ENCODE data around the gene TMPRSS3. TPM values are rescaled to one million over a fixed set of nuclear protein-coding genes. Genes with fewer than 3 reads are reported as not detected.

The TMPRSS3 gene
- total and polyA plus RNA-seq, 9 of the 15 experiments (the other 6 are each of a cell fraction or from before 2014, with no cell fraction given) = 0.07 TPM; not detected in 8

DNA sequence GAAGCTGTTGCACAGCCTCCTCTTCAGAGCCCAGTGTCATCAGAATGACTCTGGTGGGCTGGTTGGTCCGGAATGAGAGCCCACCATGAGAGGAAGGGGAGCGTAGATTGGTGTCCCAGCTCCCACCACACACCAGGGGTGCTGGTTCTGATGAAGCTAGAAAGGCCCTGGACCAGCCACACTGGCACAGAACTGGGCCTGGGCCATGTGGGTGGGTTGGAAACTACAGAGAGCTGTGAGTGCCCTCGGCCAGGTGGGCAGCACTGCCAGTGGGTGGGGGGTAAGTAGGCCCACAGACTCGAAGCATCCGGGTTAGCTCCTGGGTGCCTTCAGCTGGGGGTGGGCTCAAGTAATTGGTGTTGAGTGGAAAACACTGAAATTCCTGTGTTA is 17.9 kb downstream of the TMPRSS3 start:
- intact Hi-C loops (cut with micrococcal nuclease) (no loop called here), in situ Hi-C loops (cut with MboI) (loop anchor here (5.0 kb wide), 1 partner anchor 69 kb away; no protein-coding TSS in a partner anchor)
- H3K4me1 ChIP-seq (replicated peaks in 1 of 2; ENCODE audit: control insufficient read depth in 2 of 2, insufficient read depth in 2 of 2, low read length in 2 of 2) = peaks cover 3 to 18% of the 10 kb centered on the region in 2 experiments; a peak in 3 of 5 replicates
- BruUV-seq (replicated peaks) = no TSS peak
- H3K9me3 ChIP-seq (replicated peaks; ENCODE audit: control insufficient read depth, insufficient read depth, low read depth, low read length) = no peaks in the 10 kb centered on the region
- H3K9me1 ChIP-seq (ENCODE audit: control insufficient read depth, insufficient read depth, low read length) = no peaks in the 10 kb centered on the region
- no peak for FAIRE-seq
- ChIA-PET CTCF (ENCODE audit: low intra/inter-chr PET ratio) (no interaction called here), POLR2A (interaction anchor here (0.5 to 2.7 kb wide), 4 partner anchors 9 to 245 kb away, joined by 3 to 9 read pairs (median 4); partner anchors contain the start of gene UBASH3A)
- no peak overlapping the region for H3K9ac ChIP-seq (ENCODE audit: insufficient read depth in 1 of 2, low read depth in 2 of 2, low read length in 2 of 2)
- H3K79me2 ChIP-seq (ENCODE audit: control insufficient read depth, insufficient read depth, low read length) = no peaks in the 10 kb centered on the region
- no peak overlapping the region for H3K4me2 ChIP-seq (ENCODE audit: insufficient read depth, low read length)
- no peak overlapping the region for H3K4me3 ChIP-seq
- 8% methylated on average over 5 of the region's 5 CpGs for WGBS (ENCODE audit: insufficient coverage, low coverage, missing lambda C conversion rate)
- H2AFZ ChIP-seq (ENCODE audit: low read depth, low read length) = peak overlapping the region; percentile 69; the same call in 1 of the 2 replicates
- H3K27me3 ChIP-seq (ENCODE audit: control insufficient read depth in 2 of 2, insufficient read depth in 2 of 2, low read length in 2 of 2) = peaks cover 15 to 66% of the 10 kb centered on the region in 2 experiments
- no peak overlapping the region for H3K27ac ChIP-seq (ENCODE audit: extremely low read depth, low read depth, low read length)
- H3K36me3 ChIP-seq (ENCODE audit: control insufficient read depth, insufficient read depth, low read length) = no peaks in the 10 kb centered on the region
- H4K20me1 ChIP-seq (replicated peaks; ENCODE audit: control insufficient read depth, insufficient read depth, low read length) = peaks cover 11% of the 10 kb centered on the region; the same call in 1 of the 2 replicates
- DNase-seq (ENCODE audit: extremely low read depth in 1 of 4, low spot score in 3 of 4) = no peak
- no peak for ATAC-seq
- TF ChIP-seq ZNF280B (CRISPR knock-in tag; IDR thresholded peaks at IDR 0.05) (no peak), CHD7 (IDR thresholded peaks at IDR 0.05; ENCODE audit: low read depth, low read length) (no peak), ZNF384 (IDR thresholded peaks at IDR 0.05; ENCODE audit: low read depth, low read length) (no peak), TSC22D4 (tag; IDR thresholded peaks at IDR 0.05) (no peak), ZNF175 (CRISPR knock-in tag; IDR thresholded peaks at IDR 0.05; ENCODE audit: low read depth) (no peak), NFXL1 (CRISPR knock-in tag; IDR thresholded peaks at IDR 0.05) (no peak), PCBP1 (IDR thresholded peaks at IDR 0.05; ENCODE audit: low read depth, low read length, poor library complexity, severe bottlenecking) (no peak)
- TF ChIP-seq, protein P1, sequence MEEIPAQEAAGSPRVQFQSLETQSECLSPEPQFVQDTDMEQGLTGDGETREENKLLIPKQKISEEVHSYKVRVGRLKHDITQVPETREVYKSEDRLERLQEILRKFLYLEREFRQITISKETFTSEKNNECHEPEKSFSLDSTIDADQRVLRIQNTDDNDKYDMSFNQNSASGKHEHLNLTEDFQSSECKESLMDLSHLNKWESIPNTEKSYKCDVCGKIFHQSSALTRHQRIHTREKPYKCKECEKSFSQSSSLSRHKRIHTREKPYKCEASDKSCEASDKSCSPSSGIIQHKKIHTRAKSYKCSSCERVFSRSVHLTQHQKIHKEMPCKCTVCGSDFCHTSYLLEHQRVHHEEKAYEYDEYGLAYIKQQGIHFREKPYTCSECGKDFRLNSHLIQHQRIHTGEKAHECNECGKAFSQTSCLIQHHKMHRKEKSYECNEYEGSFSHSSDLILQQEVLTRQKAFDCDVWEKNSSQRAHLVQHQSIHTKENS (CRISPR knock-in tag; IDR thresholded peaks at IDR 0.05) = no peak
